Measurements from ENCODE around the gene OR2D2.

GRCh38 chr11:6855971-6856541, 36.2 kb downstream of the OR2D2 start:
- no peak for TF ChIP-seq CTCF (optimal IDR thresholded peaks at IDR 0.05 in 1 of 3, IDR thresholded peaks at IDR 0.05 in 1 of 3, conservative IDR thresholded peaks at IDR 0.05 in 1 of 3; ENCODE audit: extremely low read depth in 1 of 3, insufficient read depth in 2 of 3, low read length in 3 of 3)
- TF ChIP-seq EZH2 (IDR thresholded peaks at IDR 0.05; ENCODE audit: low read length) = no peak

All from keratinocyte (primary cell).